ENCODE measurements around the gene NOL9.

DNA sequence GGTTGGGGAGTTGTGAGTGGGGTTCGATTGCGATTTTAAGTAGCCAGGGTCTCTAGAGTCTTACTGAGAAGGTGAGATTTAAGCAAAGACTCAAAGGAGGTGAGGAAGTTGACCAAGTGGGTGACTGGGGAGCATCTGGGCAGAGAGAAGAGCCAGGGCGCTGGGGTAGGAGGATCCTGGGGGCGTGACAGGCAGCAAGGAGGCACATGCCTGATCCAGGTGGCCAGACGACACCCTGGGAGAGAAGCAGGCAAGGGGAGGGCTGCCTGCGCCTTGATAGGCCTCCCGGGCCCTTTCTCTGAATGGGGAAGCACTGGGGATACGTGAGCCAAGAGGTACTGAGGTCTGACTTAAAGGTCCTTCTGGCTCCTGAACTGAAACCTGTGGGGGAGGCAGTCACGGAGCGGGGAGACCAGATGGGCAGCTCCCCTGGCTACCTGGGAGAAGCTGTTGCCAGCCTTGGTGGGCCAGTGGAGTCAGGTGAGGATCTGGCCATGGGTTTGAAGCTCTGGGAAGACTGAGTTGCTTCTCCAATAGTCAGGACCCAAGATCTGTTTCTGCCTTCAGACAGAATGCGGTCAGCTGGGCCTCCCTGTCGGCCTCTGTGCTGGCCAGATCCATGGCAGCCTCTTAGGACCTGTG is 30.9 kb upstream of the NOL9 start:
- TF ChIP-seq, protein P1, sequence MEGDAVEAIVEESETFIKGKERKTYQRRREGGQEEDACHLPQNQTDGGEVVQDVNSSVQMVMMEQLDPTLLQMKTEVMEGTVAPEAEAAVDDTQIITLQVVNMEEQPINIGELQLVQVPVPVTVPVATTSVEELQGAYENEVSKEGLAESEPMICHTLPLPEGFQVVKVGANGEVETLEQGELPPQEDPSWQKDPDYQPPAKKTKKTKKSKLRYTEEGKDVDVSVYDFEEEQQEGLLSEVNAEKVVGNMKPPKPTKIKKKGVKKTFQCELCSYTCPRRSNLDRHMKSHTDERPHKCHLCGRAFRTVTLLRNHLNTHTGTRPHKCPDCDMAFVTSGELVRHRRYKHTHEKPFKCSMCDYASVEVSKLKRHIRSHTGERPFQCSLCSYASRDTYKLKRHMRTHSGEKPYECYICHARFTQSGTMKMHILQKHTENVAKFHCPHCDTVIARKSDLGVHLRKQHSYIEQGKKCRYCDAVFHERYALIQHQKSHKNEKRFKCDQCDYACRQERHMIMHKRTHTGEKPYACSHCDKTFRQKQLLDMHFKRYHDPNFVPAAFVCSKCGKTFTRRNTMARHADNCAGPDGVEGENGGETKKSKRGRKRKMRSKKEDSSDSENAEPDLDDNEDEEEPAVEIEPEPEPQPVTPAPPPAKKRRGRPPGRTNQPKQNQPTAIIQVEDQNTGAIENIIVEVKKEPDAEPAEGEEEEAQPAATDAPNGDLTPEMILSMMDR (IDR thresholded peaks at IDR 0.05): no peak
- TF ChIP-seq POLR2A (IDR thresholded peaks at IDR 0.05) (no peak), POLR2AphosphoS5 (IDR thresholded peaks at IDR 0.05) (no peak)

Data from upper lobe of left lung (tissue), 4 donors.